Activated T-helper 2 cell treated with anti-CD3 and anti-CD28 coated beads, Interferon-gamma antibody, Interleukin-2, Interleukin-4, amounts not matched to agents 10 μg/mL and 5 μg/mL and 100 μg/mL, durations not matched to agents 14 hours and 24 hours and 36 hours (primary cell): ENCODE measurements around the gene SNRPE. TPM values are rescaled to one million over a fixed set of nuclear protein-coding genes. Genes with fewer than 3 reads are reported as not detected.

Experiments
- total RNA-seq: library from RNA; stranded (reverse); gene quantifications from 2 replicates; pipeline ENCODE4 v1.2.3, GENCODE V29; 2022

The SNRPE gene
- total RNA-seq, 1 donor from 2014 or later, result 255 TPM

Other genes starting within 250 kb of the SNRPE start
- 50.3 and 50.8 TPM in 2 replicates for gene ATP2B4, start 234.8 kb upstream of the SNRPE start, total RNA-seq
- 14.2 and 14.9 TPM in 2 replicates for gene LAX1, start 96.4 kb upstream of the SNRPE start, total RNA-seq
- 21.9 and 22.2 TPM in 2 replicates for gene ZBED6, start 66.0 kb upstream of the SNRPE start, total RNA-seq
- gene ZC3H11A, start 66.0 kb upstream of the SNRPE start, total RNA-seq, result 82.8 and 86.6 TPM in 2 replicates
- gene SOX13, start 211.5 kb downstream of the SNRPE start, total RNA-seq, result 0.62 and 0.71 TPM in 2 replicates